ENCODE measurements around the gene RNF208.

Gene RNF208

DNA sequence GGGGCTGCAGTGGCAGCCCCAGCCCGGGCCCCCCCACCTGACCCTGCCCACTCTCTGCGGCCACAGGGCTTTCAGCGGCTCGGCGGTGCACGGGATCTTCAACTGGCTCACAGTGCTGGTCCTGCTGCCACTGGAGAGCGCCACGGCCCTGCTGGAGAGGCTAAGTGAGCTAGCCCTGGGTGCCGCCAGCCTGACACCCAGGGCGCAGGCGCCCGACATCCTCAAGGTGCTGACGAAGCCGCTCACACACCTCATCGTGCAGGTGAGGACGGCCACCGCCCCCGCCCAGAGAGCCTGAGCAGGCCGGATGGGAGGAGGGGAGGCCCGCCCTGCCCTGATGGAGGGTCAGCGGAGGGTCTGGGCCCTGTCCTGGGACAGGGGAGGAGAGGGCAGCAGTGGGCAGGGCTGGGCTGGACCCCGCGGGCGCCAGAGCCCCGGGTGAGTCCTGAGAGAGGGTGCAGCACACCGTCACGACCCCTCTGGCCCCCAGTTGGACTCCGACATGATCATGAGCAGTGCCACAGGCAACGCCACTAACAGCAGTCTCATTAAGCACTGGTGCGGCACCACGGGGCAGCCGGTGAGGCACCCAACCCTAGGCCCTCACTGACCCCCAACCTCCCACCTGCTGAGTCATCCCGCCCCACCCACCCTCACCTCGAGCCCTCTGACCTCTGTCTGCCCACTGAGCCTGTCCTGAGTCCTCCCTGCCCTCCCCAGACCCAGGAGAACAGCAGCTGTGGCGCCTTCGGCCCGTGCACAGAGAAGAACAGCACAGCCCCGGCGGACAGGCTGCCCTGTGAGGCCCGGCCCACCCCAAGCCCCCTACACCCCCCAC is 11.3 kb upstream of the RNF208 start:
- Histone ChIP-seq H4K20me1 (ENCODE audit: insufficient read depth, low read length) (no peaks in the 10 kb centered on the region), H3K79me2 (ENCODE audit: insufficient read depth, low read length) (no peaks in the 10 kb centered on the region), H3K9me3 (ENCODE audit: low read length) (no peaks in the 10 kb centered on the region), H3K9ac (ENCODE audit: low read length) (no peak overlapping the region), H3F3A (ENCODE audit: insufficient read depth, low read length) (no peaks in the 10 kb centered on the region), H3K27me3 (ENCODE audit: insufficient read depth, low read length) (peaks cover 10% of the 10 kb centered on the region; the same call in 1 of the 2 replicates), H3K4me3 (ENCODE audit: low read depth, low read length, poor library complexity, severe bottlenecking) (no peak overlapping the region), H3K4me1 (ENCODE audit: insufficient read depth, low read length, severe bottlenecking) (peaks cover 8% of the 10 kb centered on the region), H3K4me2 (ENCODE audit: low read length) (no peak overlapping the region), H3K27ac (ENCODE audit: low read depth, low read length, poor library complexity, severe bottlenecking) (no peak overlapping the region), H3K9me2 (ENCODE audit: low read depth, low read length) (no peaks in the 10 kb centered on the region), H3K36me3 (ENCODE audit: insufficient read depth, low read length) (no peaks in the 10 kb centered on the region), H2AFZ (ENCODE audit: low read length) (no peak overlapping the region)
- TF ChIP-seq, protein P1, sequence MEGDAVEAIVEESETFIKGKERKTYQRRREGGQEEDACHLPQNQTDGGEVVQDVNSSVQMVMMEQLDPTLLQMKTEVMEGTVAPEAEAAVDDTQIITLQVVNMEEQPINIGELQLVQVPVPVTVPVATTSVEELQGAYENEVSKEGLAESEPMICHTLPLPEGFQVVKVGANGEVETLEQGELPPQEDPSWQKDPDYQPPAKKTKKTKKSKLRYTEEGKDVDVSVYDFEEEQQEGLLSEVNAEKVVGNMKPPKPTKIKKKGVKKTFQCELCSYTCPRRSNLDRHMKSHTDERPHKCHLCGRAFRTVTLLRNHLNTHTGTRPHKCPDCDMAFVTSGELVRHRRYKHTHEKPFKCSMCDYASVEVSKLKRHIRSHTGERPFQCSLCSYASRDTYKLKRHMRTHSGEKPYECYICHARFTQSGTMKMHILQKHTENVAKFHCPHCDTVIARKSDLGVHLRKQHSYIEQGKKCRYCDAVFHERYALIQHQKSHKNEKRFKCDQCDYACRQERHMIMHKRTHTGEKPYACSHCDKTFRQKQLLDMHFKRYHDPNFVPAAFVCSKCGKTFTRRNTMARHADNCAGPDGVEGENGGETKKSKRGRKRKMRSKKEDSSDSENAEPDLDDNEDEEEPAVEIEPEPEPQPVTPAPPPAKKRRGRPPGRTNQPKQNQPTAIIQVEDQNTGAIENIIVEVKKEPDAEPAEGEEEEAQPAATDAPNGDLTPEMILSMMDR (IDR thresholded peaks at IDR 0.05; ENCODE audit: low read length) = no peak
- no peak for TF ChIP-seq EZH2 (IDR thresholded peaks at IDR 0.05; ENCODE audit: borderline replicate concordance, low read length)

DNA sequence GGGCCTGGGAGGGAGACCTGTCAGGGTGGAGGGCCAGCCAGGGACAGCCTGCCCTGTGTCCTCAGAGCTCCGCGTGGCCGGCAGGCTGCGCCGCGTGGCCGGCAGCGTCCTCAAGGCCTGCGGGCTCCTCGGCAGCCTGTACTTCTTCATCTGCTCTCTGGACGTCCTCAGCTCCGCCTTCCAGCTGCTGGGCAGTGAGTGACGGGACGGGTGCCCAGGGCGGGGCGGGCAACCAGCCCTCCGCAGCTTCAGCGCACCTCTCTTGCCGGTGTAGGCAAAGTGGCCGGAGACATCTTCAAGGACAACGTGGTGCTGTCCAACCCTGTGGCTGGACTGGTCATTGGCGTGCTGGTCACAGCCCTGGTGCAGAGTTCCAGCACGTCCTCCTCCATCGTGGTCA is 10.5 kb upstream of the RNF208 start:
- Histone ChIP-seq H3K4me2 (ENCODE audit: low read length) (no peak overlapping the region), H3K36me3 (ENCODE audit: insufficient read depth, low read length) (no peaks in the 10 kb centered on the region), H3K9me2 (ENCODE audit: low read depth, low read length) (no peaks in the 10 kb centered on the region), H4K20me1 (ENCODE audit: insufficient read depth, low read length) (no peaks in the 10 kb centered on the region), H3K27ac (ENCODE audit: low read depth, low read length, poor library complexity, severe bottlenecking) (no peak overlapping the region), H3K9ac (ENCODE audit: low read length) (no peak overlapping the region), H3K4me3 (ENCODE audit: low read depth, low read length, poor library complexity, severe bottlenecking) (no peak overlapping the region), H3F3A (ENCODE audit: insufficient read depth, low read length) (no peaks in the 10 kb centered on the region), H3K9me3 (ENCODE audit: low read length) (no peaks in the 10 kb centered on the region), H3K79me2 (ENCODE audit: insufficient read depth, low read length) (no peaks in the 10 kb centered on the region), H3K27me3 (ENCODE audit: insufficient read depth, low read length) (peaks cover 12% of the 10 kb centered on the region; the same call in 1 of the 2 replicates), H2AFZ (ENCODE audit: low read length) (no peak overlapping the region), H3K4me1 (ENCODE audit: insufficient read depth, low read length, severe bottlenecking) (peaks cover 8% of the 10 kb centered on the region)
- TF ChIP-seq, protein P1 (IDR thresholded peaks at IDR 0.05; ENCODE audit: low read length) = no peak
- no peak for TF ChIP-seq EZH2 (IDR thresholded peaks at IDR 0.05; ENCODE audit: borderline replicate concordance, low read length)

DNA sequence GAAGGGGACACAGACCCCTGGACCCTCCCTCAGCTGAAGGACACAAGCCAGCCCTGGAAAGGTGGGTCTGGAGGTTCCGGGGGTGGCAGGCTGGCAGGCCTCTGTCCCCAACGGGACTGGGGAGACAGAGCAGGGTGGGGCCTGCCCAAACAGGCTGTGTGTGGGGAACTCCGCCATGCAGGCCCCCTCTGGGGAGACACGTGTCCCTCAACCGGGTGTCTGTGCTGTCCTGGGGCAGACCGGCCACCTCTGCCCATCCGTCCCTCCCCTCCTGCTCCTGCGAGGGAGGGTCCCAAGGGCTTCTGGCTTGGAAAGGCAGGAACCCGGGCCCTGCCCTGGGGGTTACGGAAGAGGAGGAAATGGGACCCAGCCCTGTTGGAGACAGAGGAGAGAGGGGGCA is 10.1 kb upstream of the RNF208 start:
- no peaks in the 10 kb centered on the region for H3K9me2 ChIP-seq (ENCODE audit: low read depth, low read length)
- H4K20me1 ChIP-seq (ENCODE audit: insufficient read depth, low read length) = no peaks in the 10 kb centered on the region
- H3K9ac ChIP-seq (ENCODE audit: low read length) = no peak overlapping the region
- H3K4me3 ChIP-seq (ENCODE audit: low read depth, low read length, poor library complexity, severe bottlenecking) = no peak overlapping the region
- H3F3A ChIP-seq (ENCODE audit: insufficient read depth, low read length) = no peaks in the 10 kb centered on the region
- peaks cover 6% of the 10 kb centered on the region for H3K4me1 ChIP-seq (ENCODE audit: insufficient read depth, low read length, severe bottlenecking)
- H3K27me3 ChIP-seq (ENCODE audit: insufficient read depth, low read length) = peaks cover 12% of the 10 kb centered on the region; the same call in 1 of the 2 replicates
- H3K9me3 ChIP-seq (ENCODE audit: low read length) = no peaks in the 10 kb centered on the region
- TF ChIP-seq, protein P1 (IDR thresholded peaks at IDR 0.05; ENCODE audit: low read length) = no peak
- TF ChIP-seq EZH2 (IDR thresholded peaks at IDR 0.05; ENCODE audit: borderline replicate concordance, low read length) = no peak
- H3K36me3 ChIP-seq (ENCODE audit: insufficient read depth, low read length) = no peaks in the 10 kb centered on the region
- no peak overlapping the region for H3K27ac ChIP-seq (ENCODE audit: low read depth, low read length, poor library complexity, severe bottlenecking)
- no peak overlapping the region for H2AFZ ChIP-seq (ENCODE audit: low read length)
- no peaks in the 10 kb centered on the region for H3K79me2 ChIP-seq (ENCODE audit: insufficient read depth, low read length)
- no peak overlapping the region for H3K4me2 ChIP-seq (ENCODE audit: low read length)
